ENCODE measurements around the gene ADNP.

- TF ChIP-seq CTCF (conservative IDR thresholded peaks at IDR 0.05 in 1 of 2, IDR thresholded peaks at IDR 0.05 in 1 of 2; ENCODE audit: extremely low read depth in 1 of 2, insufficient read depth in 1 of 2, low read depth in 1 of 2, low read length in 2 of 2) (no peak), EZH2 (IDR thresholded peaks at IDR 0.05; ENCODE audit: borderline replicate concordance, low read length) (no peak)
Measured at GRCh38 chr20:50857348-50857747, 73.9 kb downstream of the ADNP start.
